ENCODE data around the gene WNT1.

WNT1 gene

DNA sequence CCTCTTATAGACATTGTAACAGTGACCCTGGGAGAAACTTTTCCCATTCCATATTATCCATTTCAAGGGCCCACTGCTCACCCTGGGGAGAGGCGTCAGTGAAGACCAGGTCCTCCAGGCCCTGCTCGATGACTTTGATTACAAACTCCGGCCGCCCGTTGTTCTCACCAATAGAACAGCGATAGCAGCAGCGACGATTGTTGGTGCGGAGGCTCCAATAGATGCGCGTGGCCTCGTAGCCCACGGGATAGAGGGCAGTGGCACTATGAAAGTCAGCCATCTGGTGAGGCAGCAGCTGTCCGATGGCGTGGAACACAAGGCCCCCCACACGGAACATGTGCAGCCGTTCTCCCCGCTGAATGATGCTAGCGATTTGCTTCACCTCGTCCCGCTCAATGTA lies 48.0 kb downstream of the WNT1 start:
- no peak for TF ChIP-seq CTCF (conservative IDR thresholded peaks at IDR 0.05; ENCODE audit: low read depth, low read length)
- peaks cover 7% of the 10 kb centered on the region; the same call in 1 of the 2 replicates for H3K36me3 ChIP-seq (ENCODE audit: insufficient read depth)
- H3K4me1 ChIP-seq (ENCODE audit: low read depth, poor library complexity, severe bottlenecking): no peaks in the 10 kb centered on the region
- no peak overlapping the region for H3K4me3 ChIP-seq (IDR thresholded peaks at IDR 0.05; ENCODE audit: insufficient read depth, low read depth, low read length)
- H3K27me3 ChIP-seq (ENCODE audit: insufficient read depth, low read depth): no peaks in the 10 kb centered on the region
- H2AFZ ChIP-seq (ENCODE audit: low read depth): no peak overlapping the region
- H3K9ac ChIP-seq: no peak overlapping the region
- H3K79me2 ChIP-seq (ENCODE audit: insufficient read depth, low read depth): no peaks in the 10 kb centered on the region
- H3K4me2 ChIP-seq: no peak overlapping the region
- no peaks in the 10 kb centered on the region for H4K20me1 ChIP-seq (ENCODE audit: insufficient read depth)
- H3K27ac ChIP-seq: no peak overlapping the region

GRCh38 chr12:49026678-49027480 lies 48.8 kb downstream of the WNT1 start:
- H2AFZ ChIP-seq (ENCODE audit: low read depth): no peak overlapping the region
- no peak overlapping the region for H3K4me2 ChIP-seq
- H3K27me3 ChIP-seq (ENCODE audit: insufficient read depth, low read depth): no peaks in the 10 kb centered on the region
- TF ChIP-seq CTCF (conservative IDR thresholded peaks at IDR 0.05; ENCODE audit: low read depth, low read length): no peak
- H3K4me3 ChIP-seq (IDR thresholded peaks at IDR 0.05; ENCODE audit: insufficient read depth, low read depth, low read length): no peak overlapping the region
- no peaks in the 10 kb centered on the region for H3K4me1 ChIP-seq (ENCODE audit: low read depth, poor library complexity, severe bottlenecking)
- H3K36me3 ChIP-seq (ENCODE audit: insufficient read depth): peaks cover 7% of the 10 kb centered on the region; the same call in 1 of the 2 replicates
- H3K79me2 ChIP-seq (ENCODE audit: insufficient read depth, low read depth): no peaks in the 10 kb centered on the region
- no peak overlapping the region for H3K27ac ChIP-seq
- H3K9ac ChIP-seq: no peak overlapping the region
- H4K20me1 ChIP-seq (ENCODE audit: insufficient read depth): no peaks in the 10 kb centered on the region

DNA sequence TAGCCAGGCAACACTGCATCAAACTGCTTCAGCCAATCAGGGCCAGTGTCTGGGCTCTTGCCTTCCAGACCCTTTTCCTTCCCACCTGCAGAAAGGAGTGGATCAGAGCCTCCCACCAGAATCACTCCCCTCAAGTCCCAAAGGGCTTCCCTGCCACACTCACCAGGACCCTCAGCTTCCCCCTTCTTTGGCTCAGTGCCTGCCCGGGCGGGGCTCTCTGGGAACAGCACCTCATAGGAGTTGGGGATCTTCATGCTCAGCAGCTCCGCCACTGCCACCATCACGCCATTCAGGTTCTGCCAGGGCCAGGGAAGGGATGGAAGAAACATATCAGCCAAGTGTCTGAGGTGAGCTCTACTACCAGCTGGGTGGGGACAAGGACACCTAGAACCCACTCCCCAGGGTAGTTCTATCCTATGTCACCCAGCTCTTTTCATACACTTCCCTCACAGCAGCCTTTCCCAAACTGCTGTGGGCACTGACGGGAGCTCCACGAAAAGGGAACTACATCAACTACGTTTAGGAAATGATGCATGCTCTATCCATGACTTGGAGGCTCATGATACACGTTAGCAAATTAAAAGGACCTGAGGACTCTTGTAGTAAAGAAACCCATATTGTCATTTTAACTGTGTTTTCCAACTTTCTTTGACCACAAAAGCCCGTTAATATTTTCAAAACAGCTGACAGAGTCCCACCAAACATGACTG lies 49.9 kb downstream of the WNT1 start:
- Histone ChIP-seq H3K4me2 (no peak overlapping the region), H3K9ac (no peak overlapping the region), H3K27me3 (ENCODE audit: insufficient read depth, low read depth) (no peaks in the 10 kb centered on the region), H3K79me2 (ENCODE audit: insufficient read depth, low read depth) (no peaks in the 10 kb centered on the region), H4K20me1 (ENCODE audit: insufficient read depth) (no peaks in the 10 kb centered on the region), H2AFZ (ENCODE audit: low read depth) (no peak overlapping the region), H3K27ac (no peak overlapping the region), H3K4me3 (IDR thresholded peaks at IDR 0.05; ENCODE audit: insufficient read depth, low read depth, low read length) (no peak overlapping the region), H3K36me3 (ENCODE audit: insufficient read depth) (peaks cover 7% of the 10 kb centered on the region; the same call in 1 of the 2 replicates), H3K4me1 (ENCODE audit: low read depth, poor library complexity, severe bottlenecking) (no peaks in the 10 kb centered on the region)
- TF ChIP-seq CTCF (conservative IDR thresholded peaks at IDR 0.05; ENCODE audit: low read depth, low read length): no peak

DNA sequence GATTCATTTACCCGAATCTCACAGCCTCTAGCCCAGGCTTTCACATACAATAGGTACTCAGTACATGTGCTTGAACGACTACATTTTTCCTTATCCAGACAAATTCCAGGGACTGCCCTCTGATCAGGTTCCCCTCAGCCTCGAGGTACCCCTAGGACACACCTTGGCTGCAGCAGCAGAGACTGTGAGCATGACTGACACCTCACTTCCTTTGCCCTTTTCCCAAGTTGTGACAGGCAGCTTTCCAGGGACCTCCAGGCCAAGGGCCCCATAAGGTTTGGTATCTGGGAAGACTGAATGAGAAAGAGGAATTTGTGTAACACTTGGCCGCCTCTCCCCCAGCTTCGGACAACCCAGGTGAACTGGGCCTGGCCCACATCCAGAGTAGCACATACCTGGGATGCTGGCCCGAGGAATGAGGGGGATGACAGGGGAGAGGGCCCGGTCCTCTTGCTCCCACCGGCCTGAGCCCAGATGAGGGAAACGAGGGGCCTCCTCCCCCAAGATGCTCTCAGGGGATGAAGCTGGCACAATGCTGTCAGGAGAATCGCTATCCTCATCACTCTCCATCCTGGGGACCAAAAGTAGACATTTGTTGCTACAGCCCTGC lies 50.6 kb downstream of the WNT1 start:
- no peak overlapping the region for H3K4me2 ChIP-seq
- no peak overlapping the region for H2AFZ ChIP-seq (ENCODE audit: low read depth)
- H3K9ac ChIP-seq: no peak overlapping the region
- no peak overlapping the region for H3K4me3 ChIP-seq (IDR thresholded peaks at IDR 0.05; ENCODE audit: insufficient read depth, low read depth, low read length)
- TF ChIP-seq CTCF (conservative IDR thresholded peaks at IDR 0.05; ENCODE audit: low read depth, low read length): no peak
- H3K4me1 ChIP-seq (ENCODE audit: low read depth, poor library complexity, severe bottlenecking): no peaks in the 10 kb centered on the region
- H4K20me1 ChIP-seq (ENCODE audit: insufficient read depth): no peaks in the 10 kb centered on the region
- no peaks in the 10 kb centered on the region for H3K27me3 ChIP-seq (ENCODE audit: insufficient read depth, low read depth)
- no peaks in the 10 kb centered on the region for H3K79me2 ChIP-seq (ENCODE audit: insufficient read depth, low read depth)
- no peak overlapping the region for H3K27ac ChIP-seq
- peaks cover 13% of the 10 kb centered on the region; the same call in 1 of the 2 replicates for H3K36me3 ChIP-seq (ENCODE audit: insufficient read depth)
